Activated naive CD8-positive, alpha-beta T cell (primary cell): ENCODE results near the gene CCDC102B.

ENCODE experiments used
- H3K27ac Mint-ChIP-seq: one replicate; pipeline ENCODE4 v1.8.0; 2021; ENCODE audit warnings: mixed read lengths
- H3K27me3 Mint-ChIP-seq: one replicate; pipeline ENCODE4 v1.8.0; 2021; ENCODE audit warnings: mixed read lengths
- H3K36me3 Mint-ChIP-seq: one replicate; pipeline ENCODE4 v1.8.0; 2021; ENCODE audit warnings: mixed read lengths
- H3K4me1 Mint-ChIP-seq: one replicate; pipeline ENCODE4 v1.8.0; 2021; ENCODE audit warnings: low read depth, mixed read lengths
- H3K4me3 Mint-ChIP-seq: one replicate; pipeline ENCODE4 v1.8.0; 2021; ENCODE audit warnings: mild to moderate bottlenecking, mixed read lengths
- H3K9me3 Mint-ChIP-seq: one replicate; pipeline ENCODE4 v1.8.0; 2021; ENCODE audit warnings: low read depth, mixed read lengths

The CCDC102B gene

GRCh38 chr18:68954738-68955137 is 156.9 kb downstream of the CCDC102B start:
- no peak overlapping the region for H3K27ac Mint-ChIP-seq

GRCh38 chr18:68956650-68957049 is 158.8 kb downstream of the CCDC102B start:
- no peaks in the 10 kb centered on the region for H3K4me1 Mint-ChIP-seq
- no peaks in the 10 kb centered on the region for H3K36me3 Mint-ChIP-seq
- no peak overlapping the region for H3K27ac Mint-ChIP-seq
- no peak overlapping the region for H3K4me3 Mint-ChIP-seq
- H3K27me3 Mint-ChIP-seq, result no peaks in the 10 kb centered on the region
- H3K9me3 Mint-ChIP-seq, result no peaks in the 10 kb centered on the region

More at GRCh38 chr18:68954738-68955137, 156.9 kb downstream of the CCDC102B start:
- Mint-ChIP-seq H3K9me3 (no peaks in the 10 kb centered on the region), H3K36me3 (no peaks in the 10 kb centered on the region), H3K4me3 (no peak overlapping the region), H3K4me1 (no peaks in the 10 kb centered on the region), H3K27me3 (no peaks in the 10 kb centered on the region)

GRCh38 chr18:68960355-68960754 is 162.5 kb downstream of the CCDC102B start:
- Mint-ChIP-seq H3K4me3 (no peak overlapping the region), H3K4me1 (no peaks in the 10 kb centered on the region), H3K27ac (no peak overlapping the region), H3K36me3 (no peaks in the 10 kb centered on the region), H3K9me3 (no peaks in the 10 kb centered on the region), H3K27me3 (no peaks in the 10 kb centered on the region)

- H3K27ac Mint-ChIP-seq, result no peak overlapping the region
- no peaks in the 10 kb centered on the region for H3K27me3 Mint-ChIP-seq
- no peaks in the 10 kb centered on the region for H3K4me1 Mint-ChIP-seq
- no peaks in the 10 kb centered on the region for H3K36me3 Mint-ChIP-seq
- no peak overlapping the region for H3K4me3 Mint-ChIP-seq
- no peaks in the 10 kb centered on the region for H3K9me3 Mint-ChIP-seq
These were observed 164.7 kb downstream of the CCDC102B start for GRCh38 chr18:68962623-68963022.

- Mint-ChIP-seq H3K9me3 (no peaks in the 10 kb centered on the region), H3K27me3 (no peaks in the 10 kb centered on the region), H3K36me3 (no peaks in the 10 kb centered on the region), H3K27ac (no peak overlapping the region), H3K4me1 (no peaks in the 10 kb centered on the region), H3K4me3 (no peak overlapping the region)
These were observed 167.9 kb downstream of the CCDC102B start for GRCh38 chr18:68965817-68966216.

GRCh38 chr18:68969027-68969426 is 171.1 kb downstream of the CCDC102B start:
- Mint-ChIP-seq H3K27me3 (no peaks in the 10 kb centered on the region), H3K9me3 (no peaks in the 10 kb centered on the region), H3K4me3 (no peak overlapping the region), H3K4me1 (no peaks in the 10 kb centered on the region), H3K36me3 (no peaks in the 10 kb centered on the region), H3K27ac (no peak overlapping the region)

GRCh38 chr18:68972176-68972575 is 174.3 kb downstream of the CCDC102B start:
- Mint-ChIP-seq H3K4me1 (no peaks in the 10 kb centered on the region), H3K27me3 (no peaks in the 10 kb centered on the region), H3K4me3 (no peak overlapping the region), H3K36me3 (no peaks in the 10 kb centered on the region), H3K9me3 (no peaks in the 10 kb centered on the region), H3K27ac (no peak overlapping the region)

GRCh38 chr18:68979737-68980136 is 181.9 kb downstream of the CCDC102B start:
- no peak overlapping the region for H3K27ac Mint-ChIP-seq
- no peaks in the 10 kb centered on the region for H3K27me3 Mint-ChIP-seq
- H3K9me3 Mint-ChIP-seq, result peaks cover 6% of the 10 kb centered on the region
- no peaks in the 10 kb centered on the region for H3K4me1 Mint-ChIP-seq
- H3K36me3 Mint-ChIP-seq, result no peaks in the 10 kb centered on the region
- H3K4me3 Mint-ChIP-seq, result no peak overlapping the region

- Mint-ChIP-seq H3K4me1 (no peaks in the 10 kb centered on the region), H3K27me3 (no peaks in the 10 kb centered on the region), H3K9me3 (peaks cover 6% of the 10 kb centered on the region), H3K4me3 (no peak overlapping the region), H3K36me3 (no peaks in the 10 kb centered on the region), H3K27ac (no peak overlapping the region)
These were observed 185.2 kb downstream of the CCDC102B start for GRCh38 chr18:68983126-68983525.

- Mint-ChIP-seq H3K27me3 (no peaks in the 10 kb centered on the region), H3K27ac (no peak overlapping the region), H3K9me3 (peaks cover 6% of the 10 kb centered on the region), H3K4me3 (no peak overlapping the region), H3K4me1 (no peaks in the 10 kb centered on the region), H3K36me3 (no peaks in the 10 kb centered on the region)
These were observed 186.5 kb downstream of the CCDC102B start for GRCh38 chr18:68984342-68984741.

GRCh38 chr18:68985172-68985820 is 187.4 kb downstream of the CCDC102B start:
- Mint-ChIP-seq H3K4me3 (no peak overlapping the region), H3K4me1 (no peaks in the 10 kb centered on the region), H3K36me3 (no peaks in the 10 kb centered on the region), H3K27ac (no peak overlapping the region), H3K9me3 (peaks cover 12% of the 10 kb centered on the region), H3K27me3 (no peaks in the 10 kb centered on the region)

GRCh38 chr18:68991286-68991685 is 193.4 kb downstream of the CCDC102B start:
- H3K4me3 Mint-ChIP-seq, result no peak overlapping the region
- H3K9me3 Mint-ChIP-seq, result peaks cover 9% of the 10 kb centered on the region
- no peak overlapping the region for H3K27ac Mint-ChIP-seq
- no peaks in the 10 kb centered on the region for H3K27me3 Mint-ChIP-seq
- H3K36me3 Mint-ChIP-seq, result peaks cover 2% of the 10 kb centered on the region
- peaks cover 3% of the 10 kb centered on the region for H3K4me1 Mint-ChIP-seq

- peaks cover 2% of the 10 kb centered on the region for H3K36me3 Mint-ChIP-seq
- H3K4me3 Mint-ChIP-seq, result no peak overlapping the region
- H3K27ac Mint-ChIP-seq, result no peak overlapping the region
- peaks cover 9% of the 10 kb centered on the region for H3K9me3 Mint-ChIP-seq
- H3K4me1 Mint-ChIP-seq, result peaks cover 3% of the 10 kb centered on the region
- H3K27me3 Mint-ChIP-seq, result no peaks in the 10 kb centered on the region
These were observed 195.0 kb downstream of the CCDC102B start for GRCh38 chr18:68992719-68993482.

- no peak overlapping the region for H3K27ac Mint-ChIP-seq
- H3K9me3 Mint-ChIP-seq, result peaks cover 4% of the 10 kb centered on the region
- H3K4me1 Mint-ChIP-seq, result peaks cover 3% of the 10 kb centered on the region
- H3K27me3 Mint-ChIP-seq, result no peaks in the 10 kb centered on the region
- H3K4me3 Mint-ChIP-seq, result no peak overlapping the region
- H3K36me3 Mint-ChIP-seq, result peaks cover 2% of the 10 kb centered on the region
These were observed 197.8 kb downstream of the CCDC102B start for GRCh38 chr18:68995675-68996074.

- Mint-ChIP-seq H3K4me3 (no peak overlapping the region), H3K27me3 (no peaks in the 10 kb centered on the region), H3K27ac (no peak overlapping the region), H3K4me1 (no peaks in the 10 kb centered on the region), H3K36me3 (no peaks in the 10 kb centered on the region), H3K9me3 (no peaks in the 10 kb centered on the region)
These were observed 200.0 kb downstream of the CCDC102B start for GRCh38 chr18:68997845-68998244.

GRCh38 chr18:69000366-69000765 is 202.5 kb downstream of the CCDC102B start:
- H3K9me3 Mint-ChIP-seq, result no peaks in the 10 kb centered on the region

More at GRCh38 chr18:69000366-69000765, 202.5 kb downstream of the CCDC102B start:
- Mint-ChIP-seq H3K36me3 (no peaks in the 10 kb centered on the region), H3K4me1 (no peaks in the 10 kb centered on the region), H3K27ac (no peak overlapping the region), H3K27me3 (no peaks in the 10 kb centered on the region), H3K4me3 (no peak overlapping the region)
